Stomach (tissue), 4 donors: ENCODE measurements around the gene NLGN1.

ENCODE experiments used
- POLR2A ChIP-seq, 4 donors: fragments of 450-650 bp; IDR thresholded peaks; one replicate each; pipeline ENCODE4 v1.6.1; 2016; ENCODE audit warnings: antibody characterized with exemption in 4 of 4, control low read depth in 2 of 4, mild to moderate bottlenecking in 1 of 4, moderate library complexity in 1 of 4
- TF ChIP-seq, protein P1 (sequence below), 7 experiments: fragments of 450-650 bp in 4 of 7; fragments of 200-600 bp in 3 of 7; sonication (generic) in 3 of 7; IDR thresholded peaks; one replicate each; pipeline ENCODE4 v1.5.1; 2016 to 2019; ENCODE audit warnings: antibody characterized with exemption in 7 of 7, control low read depth in 2 of 7, mild to moderate bottlenecking in 1 of 7

DNA sequence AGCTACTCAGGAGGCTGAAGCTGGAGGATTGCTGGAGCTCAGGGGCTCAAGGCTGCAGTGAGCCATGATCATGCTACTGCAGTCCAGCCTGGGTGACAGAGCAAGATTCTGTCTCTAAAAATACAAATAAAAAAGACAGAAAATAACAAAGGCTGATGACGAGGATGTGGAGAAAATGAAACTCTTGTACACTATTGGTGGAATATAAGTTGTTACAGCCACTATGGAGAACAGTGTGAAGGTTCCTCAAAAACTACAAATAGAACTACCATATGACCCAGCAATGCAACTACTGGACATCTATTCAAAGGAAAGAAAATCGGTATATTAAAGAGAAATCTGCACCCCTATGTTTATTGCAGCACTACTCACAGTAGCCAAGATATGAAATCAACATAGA is 934.8 kb downstream of the NLGN1 start:
- TF ChIP-seq, protein P1, sequence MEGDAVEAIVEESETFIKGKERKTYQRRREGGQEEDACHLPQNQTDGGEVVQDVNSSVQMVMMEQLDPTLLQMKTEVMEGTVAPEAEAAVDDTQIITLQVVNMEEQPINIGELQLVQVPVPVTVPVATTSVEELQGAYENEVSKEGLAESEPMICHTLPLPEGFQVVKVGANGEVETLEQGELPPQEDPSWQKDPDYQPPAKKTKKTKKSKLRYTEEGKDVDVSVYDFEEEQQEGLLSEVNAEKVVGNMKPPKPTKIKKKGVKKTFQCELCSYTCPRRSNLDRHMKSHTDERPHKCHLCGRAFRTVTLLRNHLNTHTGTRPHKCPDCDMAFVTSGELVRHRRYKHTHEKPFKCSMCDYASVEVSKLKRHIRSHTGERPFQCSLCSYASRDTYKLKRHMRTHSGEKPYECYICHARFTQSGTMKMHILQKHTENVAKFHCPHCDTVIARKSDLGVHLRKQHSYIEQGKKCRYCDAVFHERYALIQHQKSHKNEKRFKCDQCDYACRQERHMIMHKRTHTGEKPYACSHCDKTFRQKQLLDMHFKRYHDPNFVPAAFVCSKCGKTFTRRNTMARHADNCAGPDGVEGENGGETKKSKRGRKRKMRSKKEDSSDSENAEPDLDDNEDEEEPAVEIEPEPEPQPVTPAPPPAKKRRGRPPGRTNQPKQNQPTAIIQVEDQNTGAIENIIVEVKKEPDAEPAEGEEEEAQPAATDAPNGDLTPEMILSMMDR (IDR thresholded peaks at IDR 0.05): no peak
- TF ChIP-seq POLR2A (IDR thresholded peaks at IDR 0.05): no peak
